Uterus (tissue), 4 donors: ENCODE measurements around the gene E2F4. TPM values are rescaled to one million over a fixed set of nuclear protein-coding genes. Genes with fewer than 3 reads are reported as not detected.

Experiments used
- DNase-seq, 2 donors: peaks; one replicate each; pipeline ENCODE4 v3.0.0-alpha.2; 2019 to 2020
- H3K27ac ChIP-seq, 2 donors: fragments of 200-600 bp; sonication (generic); 1 replicate in 1 of 2; 2 replicates in 1 of 2; pipeline ENCODE4 v1.5.1; 2016 to 2018
- H3K27me3 ChIP-seq, 2 donors: fragments of 200-600 bp; sonication (generic); one replicate each; pipeline ENCODE4 v1.5.1; 2018 to 2019; ENCODE audit warnings: control low read depth in 1 of 2
- H3K36me3 ChIP-seq, 2 donors: fragments of 200-600 bp; sonication (generic); one replicate each; pipeline ENCODE4 v1.5.1; 2019; ENCODE audit warnings: control low read depth in 1 of 2
- H3K4me1 ChIP-seq, 2 donors: fragments of 200-600 bp; sonication (generic); one replicate each; pipeline ENCODE4 v1.5.1; 2018 to 2019; ENCODE audit warnings: control low read depth in 1 of 2
- H3K4me3 ChIP-seq, 2 donors: fragments of 200-600 bp; sonication (generic); 1 replicate in 1 of 2; 2 replicates in 1 of 2; pipeline ENCODE4 v1.5.1; 2018 to 2019; ENCODE audit warnings: mild to moderate bottlenecking in 1 of 2
- H3K9me3 ChIP-seq, 2 donors: fragments of 200-600 bp; sonication (generic); one replicate each; pipeline ENCODE4 v1.5.1; 2019; ENCODE audit warnings: control low read depth in 1 of 2
- CTCF ChIP-seq, 4 experiments: fragments of 200-600 bp in 2 of 4; fragments of 450-650 bp in 2 of 4; sonication (generic) in 2 of 4; IDR thresholded peaks; one replicate each; pipeline ENCODE4 v1.5.1; 2016 to 2019; ENCODE audit warnings: antibody characterized with exemption in 4 of 4, mild to moderate bottlenecking in 2 of 4, moderate library complexity in 1 of 4
- POLR2A ChIP-seq, 2 donors: fragments of 450-650 bp; IDR thresholded peaks; one replicate each; pipeline ENCODE4 v1.6.1; 2016; ENCODE audit warnings: antibody characterized with exemption in 2 of 2, mild to moderate bottlenecking in 1 of 2, moderate library complexity in 1 of 2
- intact Hi-C: fragments of 100-400 bp; cut with DNase I; formaldehyde crosslinking; loops from one replicate; pipeline ENCODE4 v1.15.1; 2023; ENCODE audit warnings: low total_unique reads
- total RNA-seq, 4 donors: library from RNA; depleted of rRNA in 3 of 4; stranded (reverse); fragments of >200 nt in 3 of 4; gene quantifications; one replicate each; pipeline versions ENCODE4 v1.1.0 to v1.2.4, GENCODE V29; 2014 to 2023
- donor health status: DM: yes; HTN: yes; CAD: no.

E2F4 gene
- total RNA-seq, 4 donors from 2014 or later: 49.2 to 294 (median 77.1) TPM

DNA sequence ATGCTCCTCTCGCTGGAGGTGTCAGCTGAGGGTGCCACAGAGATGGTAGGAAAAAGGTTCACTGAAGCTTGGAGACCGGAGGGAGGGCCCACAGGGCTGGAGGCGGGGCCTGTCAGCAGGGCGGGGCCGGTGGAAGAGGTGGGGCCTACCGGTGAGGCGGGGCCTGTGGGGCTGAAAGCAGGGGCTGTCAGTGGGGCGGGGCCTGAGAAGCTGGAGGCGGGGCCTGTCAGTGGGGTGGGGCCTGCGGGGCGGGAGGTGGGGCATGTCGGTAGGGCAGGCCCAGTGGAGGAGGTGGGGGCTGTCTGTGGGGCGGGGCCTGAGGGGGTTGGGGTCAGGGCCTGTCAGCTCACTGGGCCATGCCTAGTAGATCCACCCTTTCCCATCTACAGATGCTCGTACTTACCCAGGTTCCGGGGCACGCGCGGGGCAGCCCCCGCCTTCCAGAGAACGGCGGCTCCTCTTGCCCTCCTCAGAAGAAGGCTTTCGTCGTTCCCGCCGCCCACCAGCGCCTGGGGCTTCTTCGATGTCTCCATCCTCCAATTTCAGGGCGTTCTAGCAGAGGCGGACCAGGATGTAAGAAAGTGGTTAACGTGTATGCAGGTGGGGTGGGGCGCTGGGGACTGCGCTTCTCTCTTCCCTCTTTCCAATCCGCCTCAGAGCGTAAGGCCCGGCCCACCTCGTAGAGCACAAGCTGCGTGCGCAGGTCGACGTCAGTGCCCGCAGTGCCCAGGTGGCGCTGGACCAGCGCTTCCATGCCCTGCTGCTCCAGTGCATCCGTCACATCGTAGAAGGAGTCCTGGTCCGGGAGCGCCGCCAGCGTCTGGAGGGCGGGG, 44.8 kb downstream of the E2F4 start:
- Histone ChIP-seq H3K36me3 (no peaks in the 10 kb centered on the region), H3K4me3 (no peak overlapping the region), H3K9me3 (no peaks in the 10 kb centered on the region), H3K27ac (no peak overlapping the region), H3K4me1 (peaks cover 0 to 6% of the 10 kb centered on the region in 2 donors), H3K27me3 (no peaks in the 10 kb centered on the region)
- peak in 1 of 2 donors; percentile 44 for DNase-seq
- intact Hi-C loops: no loop called here
- no peak for TF ChIP-seq CTCF (IDR thresholded peaks at IDR 0.05)
- TF ChIP-seq POLR2A (IDR thresholded peaks at IDR 0.05): no peak

- intact Hi-C loops: no loop called here
- Histone ChIP-seq H3K27me3 (no peaks in the 10 kb centered on the region), H3K4me3 (no peak overlapping the region), H3K4me1 (peaks cover 0 to 6% of the 10 kb centered on the region in 2 donors), H3K36me3 (no peaks in the 10 kb centered on the region), H3K9me3 (no peaks in the 10 kb centered on the region), H3K27ac (no peak overlapping the region)
- TF ChIP-seq CTCF (IDR thresholded peaks at IDR 0.05) (no peak), POLR2A (IDR thresholded peaks at IDR 0.05) (no peak)
- no peak for DNase-seq
Observed at GRCh38 chr16:67237396-67238277, 45.7 kb downstream of the E2F4 start.

- TF ChIP-seq POLR2A (IDR thresholded peaks at IDR 0.05) (no peak), CTCF (IDR thresholded peaks at IDR 0.05) (no peak)
- intact Hi-C loops: no loop called here
- DNase-seq: no peak
- H3K9me3 ChIP-seq: no peaks in the 10 kb centered on the region
- H3K4me1 ChIP-seq: peaks cover 0 to 6% of the 10 kb centered on the region in 2 donors
- no peaks in the 10 kb centered on the region for H3K27me3 ChIP-seq
- no peak overlapping the region for H3K27ac ChIP-seq
- no peaks in the 10 kb centered on the region for H3K36me3 ChIP-seq
- no peak overlapping the region for H3K4me3 ChIP-seq
Observed at GRCh38 chr16:67238278-67238575, 46.3 kb downstream of the E2F4 start.

DNA sequence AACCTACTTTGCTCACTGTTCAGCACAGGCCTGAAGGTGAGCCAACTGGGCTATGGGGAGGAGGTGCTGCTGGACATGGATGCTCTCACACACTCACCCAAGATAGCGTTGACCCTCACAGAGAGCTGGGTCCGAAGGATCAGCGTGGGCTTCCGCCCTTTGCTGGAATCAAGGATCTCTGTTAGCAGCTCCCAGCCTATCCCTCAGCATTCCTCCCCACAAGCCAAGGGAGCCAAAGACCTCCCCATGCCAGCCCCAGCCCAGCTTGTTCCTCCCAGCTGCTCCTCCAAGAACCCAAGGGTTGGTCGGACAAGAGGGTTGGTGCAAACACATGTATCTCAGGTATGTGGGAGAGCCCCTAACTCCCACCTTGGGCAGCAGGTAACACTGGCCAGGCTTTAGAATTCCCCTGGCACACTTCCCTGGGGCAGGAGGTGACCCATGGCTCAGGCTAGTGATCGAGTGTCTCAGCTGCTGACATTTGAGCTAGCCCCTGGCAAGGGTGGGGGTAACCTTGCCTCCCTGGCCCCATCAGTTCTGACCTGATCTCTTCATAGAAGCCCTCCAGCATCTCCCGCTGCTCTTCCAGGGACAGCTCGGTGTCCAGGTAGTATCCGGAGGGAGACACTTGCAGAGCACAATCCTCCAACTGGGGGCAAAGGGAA, 47.0 kb downstream of the E2F4 start:
- DNase-seq: no peak
- no peaks in the 10 kb centered on the region for H3K27me3 ChIP-seq
- H3K4me1 ChIP-seq: peaks cover 0 to 6% of the 10 kb centered on the region in 2 donors
- no peak overlapping the region for H3K4me3 ChIP-seq
- no peak overlapping the region for H3K27ac ChIP-seq
- H3K36me3 ChIP-seq: no peaks in the 10 kb centered on the region
- H3K9me3 ChIP-seq: no peaks in the 10 kb centered on the region
- intact Hi-C loops: no loop called here
- TF ChIP-seq CTCF (IDR thresholded peaks at IDR 0.05) (no peak), POLR2A (IDR thresholded peaks at IDR 0.05) (no peak)
